Suppressor macrophage (primary cell): Measurements from ENCODE around the gene MICU2.

ENCODE experiments used
- DNase-seq, 4 experiments: peaks; one replicate each; pipeline ENCODE4 v3.0.0-alpha.2; 2020 to 2022

Gene MICU2

GRCh38 chr13:21481359-21481758 is 122.6 kb downstream of the MICU2 start:
- no peak for DNase-seq

GRCh38 chr13:21478881-21479808 is 124.8 kb downstream of the MICU2 start:
- peak; percentile 79 to 89 (median 85) for DNase-seq

- DNase-seq, result peak; percentile 90 to 94 (median 93)
Observed at GRCh38 chr13:21476893-21477472, 127.0 kb downstream of the MICU2 start.

GRCh38 chr13:21475115-21475514 is 128.9 kb downstream of the MICU2 start:
- DNase-seq, result no peak

GRCh38 chr13:21470785-21471184 is 133.2 kb downstream of the MICU2 start:
- DNase-seq, result no peak

- no peak for DNase-seq
Observed at GRCh38 chr13:21466527-21466926, 137.4 kb downstream of the MICU2 start.

- DNase-seq, result no peak
Observed at GRCh38 chr13:21465710-21466160, 138.2 kb downstream of the MICU2 start.

GRCh38 chr13:21463424-21463823 is 140.5 kb downstream of the MICU2 start:
- DNase-seq, result no peak

GRCh38 chr13:21461131-21461530 is 142.8 kb downstream of the MICU2 start:
- DNase-seq, result no peak

GRCh38 chr13:21458813-21459701 is 144.9 kb downstream of the MICU2 start, which contains the start of gene ZDHHC20:
ZDHHC20 (minus strand) TSS chr13:21459303; CDS start chr13:21459171, 132 bp downstream.
- DNase-seq, result peak; percentile 90 to 98 (median 96)

- peak in 2 of 4 experiments; percentile 16 to 33 for DNase-seq
Observed at GRCh38 chr13:21458451-21458812, 145.5 kb downstream of the MICU2 start.

GRCh38 chr13:21453387-21454081 is 150.4 kb downstream of the MICU2 start:
- no peak for DNase-seq

GRCh38 chr13:21450936-21451335 is 153.0 kb downstream of the MICU2 start:
- peak in 2 of 4 experiments; percentile 48 to 58 for DNase-seq

GRCh38 chr13:21446656-21447055 is 157.3 kb downstream of the MICU2 start:
- DNase-seq, result peak in 2 of 4 experiments; percentile 16 to 21

GRCh38 chr13:21445759-21446158 is 158.2 kb downstream of the MICU2 start:
- no peak for DNase-seq

- no peak for DNase-seq
Observed at GRCh38 chr13:21443171-21443570, 160.8 kb downstream of the MICU2 start.
